Breast epithelium (tissue), 3 donors: ENCODE results near the gene TRNP1.

Experiments used
- POLR2A ChIP-seq: fragments of 450-650 bp; IDR thresholded peaks from one replicate; pipeline ENCODE4 v1.6.1; 2016; ENCODE audit warnings: antibody characterized with exemption, mild to moderate bottlenecking, moderate library complexity
- TF ChIP-seq, protein P1 (sequence below), 3 donors: fragments of 450-650 bp; IDR thresholded peaks; one replicate each; pipeline ENCODE4 v1.5.1; 2016 to 2017; ENCODE audit warnings: antibody characterized with exemption in 3 of 3, mild to moderate bottlenecking in 3 of 3, moderate library complexity in 3 of 3

DNA sequence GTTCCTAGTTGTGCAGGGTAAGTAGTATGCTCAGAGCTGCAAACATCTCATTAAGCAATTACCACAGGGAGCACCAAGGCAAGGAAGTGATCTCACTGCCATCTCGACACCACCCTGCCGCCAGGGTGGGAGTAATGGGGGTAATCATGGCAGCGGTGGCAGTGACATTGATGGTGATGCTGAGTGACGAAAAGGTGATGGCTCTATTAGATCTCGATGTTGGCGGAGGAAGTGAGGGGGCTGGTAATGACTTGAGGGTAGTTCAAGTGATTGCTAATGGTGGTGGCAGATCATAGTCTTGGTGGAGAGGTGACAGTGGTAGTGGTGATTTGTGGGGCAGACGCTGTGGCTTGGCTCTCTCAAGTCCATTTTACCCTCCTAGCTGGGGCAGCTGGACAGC is 44.5 kb downstream of the TRNP1 start:
- TF ChIP-seq POLR2A, result no peak
- TF ChIP-seq, protein P1, sequence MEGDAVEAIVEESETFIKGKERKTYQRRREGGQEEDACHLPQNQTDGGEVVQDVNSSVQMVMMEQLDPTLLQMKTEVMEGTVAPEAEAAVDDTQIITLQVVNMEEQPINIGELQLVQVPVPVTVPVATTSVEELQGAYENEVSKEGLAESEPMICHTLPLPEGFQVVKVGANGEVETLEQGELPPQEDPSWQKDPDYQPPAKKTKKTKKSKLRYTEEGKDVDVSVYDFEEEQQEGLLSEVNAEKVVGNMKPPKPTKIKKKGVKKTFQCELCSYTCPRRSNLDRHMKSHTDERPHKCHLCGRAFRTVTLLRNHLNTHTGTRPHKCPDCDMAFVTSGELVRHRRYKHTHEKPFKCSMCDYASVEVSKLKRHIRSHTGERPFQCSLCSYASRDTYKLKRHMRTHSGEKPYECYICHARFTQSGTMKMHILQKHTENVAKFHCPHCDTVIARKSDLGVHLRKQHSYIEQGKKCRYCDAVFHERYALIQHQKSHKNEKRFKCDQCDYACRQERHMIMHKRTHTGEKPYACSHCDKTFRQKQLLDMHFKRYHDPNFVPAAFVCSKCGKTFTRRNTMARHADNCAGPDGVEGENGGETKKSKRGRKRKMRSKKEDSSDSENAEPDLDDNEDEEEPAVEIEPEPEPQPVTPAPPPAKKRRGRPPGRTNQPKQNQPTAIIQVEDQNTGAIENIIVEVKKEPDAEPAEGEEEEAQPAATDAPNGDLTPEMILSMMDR (IDR thresholded peaks at IDR 0.05), result no peak
